ENCODE measurements around the gene CKMT2.

Gene CKMT2

GRCh38 chr5:81219389-81219788 is 13.7 kb upstream of the CKMT2 start:
- FAIRE-seq = no peak

GRCh38 chr5:81222285-81222684 is 10.8 kb upstream of the CKMT2 start:
- FAIRE-seq = no peak

- FAIRE-seq = no peak
Observed at GRCh38 chr5:81225463-81225862, 7.7 kb upstream of the CKMT2 start.

- FAIRE-seq = no peak
Observed at GRCh38 chr5:81226286-81226685, 6.8 kb upstream of the CKMT2 start.

- no peak for FAIRE-seq
Observed at GRCh38 chr5:81226949-81227348, 6.2 kb upstream of the CKMT2 start.

- no peak for FAIRE-seq
Observed at GRCh38 chr5:81228084-81228483, 5.0 kb upstream of the CKMT2 start.

GRCh38 chr5:81230416-81230815 is 2.7 kb upstream of the CKMT2 start:
- no peak for FAIRE-seq

- no peak for FAIRE-seq
Observed at GRCh38 chr5:81232464-81233079, 550 bp upstream of the CKMT2 start.

GRCh38 chr5:81234299-81234698 is 1.2 kb downstream of the CKMT2 start:
- no peak for FAIRE-seq

GRCh38 chr5:81234801-81235200 is 1.7 kb downstream of the CKMT2 start:
- FAIRE-seq = no peak

- no peak for FAIRE-seq
Observed at GRCh38 chr5:81235287-81236072, 2.4 kb downstream of the CKMT2 start.

GRCh38 chr5:81238460-81238859 is 5.3 kb downstream of the CKMT2 start:
- FAIRE-seq = no peak

- FAIRE-seq = no peak
Observed at GRCh38 chr5:81239613-81240012, 6.5 kb downstream of the CKMT2 start.

GRCh38 chr5:81241001-81241400 is 7.9 kb downstream of the CKMT2 start:
- no peak for FAIRE-seq

- FAIRE-seq = no peak
Observed at GRCh38 chr5:81241961-81242648, 9.0 kb downstream of the CKMT2 start.

- FAIRE-seq = no peak
Observed at GRCh38 chr5:81242906-81243436, 9.8 kb downstream of the CKMT2 start.

- no peak for FAIRE-seq
Observed at GRCh38 chr5:81244451-81244850, 11.3 kb downstream of the CKMT2 start.

GRCh38 chr5:81245871-81246235 is 12.7 kb downstream of the CKMT2 start:
- FAIRE-seq = no peak

GRCh38 chr5:81246697-81247096 is 13.6 kb downstream of the CKMT2 start:
- FAIRE-seq = no peak

- no peak for FAIRE-seq
Observed at GRCh38 chr5:81247441-81247972, 14.4 kb downstream of the CKMT2 start.

GRCh38 chr5:81249240-81249639 is 16.1 kb downstream of the CKMT2 start:
- no peak for FAIRE-seq

GRCh38 chr5:81250004-81250403 is 16.9 kb downstream of the CKMT2 start:
- no peak for FAIRE-seq

- no peak for FAIRE-seq
Observed at GRCh38 chr5:81251922-81252321, 18.8 kb downstream of the CKMT2 start.

- no peak for FAIRE-seq
Observed at GRCh38 chr5:81252904-81253303, 19.8 kb downstream of the CKMT2 start.

Data from endometrium (tissue), 2 donors.